Epidermal melanocyte (primary cell): ENCODE data around the gene DYNC1I1.

Source experiments
- DNase-seq: peaks from one replicate; pipeline ENCODE4 v3.0.0; 2011; ENCODE audit warnings: low spot score; ENCODE audit not compliant: insufficient read length

The DYNC1I1 gene

GRCh38 chr7:96127746-96128145, 355.4 kb downstream of the DYNC1I1 start:
- DNase-seq = no peak

GRCh38 chr7:96131525-96131924, 359.2 kb downstream of the DYNC1I1 start:
- no peak for DNase-seq

- DNase-seq = no peak
Measured at GRCh38 chr7:96135241-96135640, 362.9 kb downstream of the DYNC1I1 start.

- no peak for DNase-seq
Measured at GRCh38 chr7:96136600-96137239, 364.4 kb downstream of the DYNC1I1 start.

- no peak for DNase-seq
Measured at GRCh38 chr7:96143495-96144259, 371.3 kb downstream of the DYNC1I1 start.

- DNase-seq = no peak
Measured at GRCh38 chr7:96144260-96144526, 371.8 kb downstream of the DYNC1I1 start.
